ENCODE results near the gene ETV7.
A peak's percentile ranks its signal among the peaks of the same experiment; 100 is the strongest.
"Not testable (repeated sequence)": the region's sequence is repeated elsewhere in the genome, so short reads cannot be mapped to it uniquely, and the experiment has no call there.

Gene ETV7

DNA sequence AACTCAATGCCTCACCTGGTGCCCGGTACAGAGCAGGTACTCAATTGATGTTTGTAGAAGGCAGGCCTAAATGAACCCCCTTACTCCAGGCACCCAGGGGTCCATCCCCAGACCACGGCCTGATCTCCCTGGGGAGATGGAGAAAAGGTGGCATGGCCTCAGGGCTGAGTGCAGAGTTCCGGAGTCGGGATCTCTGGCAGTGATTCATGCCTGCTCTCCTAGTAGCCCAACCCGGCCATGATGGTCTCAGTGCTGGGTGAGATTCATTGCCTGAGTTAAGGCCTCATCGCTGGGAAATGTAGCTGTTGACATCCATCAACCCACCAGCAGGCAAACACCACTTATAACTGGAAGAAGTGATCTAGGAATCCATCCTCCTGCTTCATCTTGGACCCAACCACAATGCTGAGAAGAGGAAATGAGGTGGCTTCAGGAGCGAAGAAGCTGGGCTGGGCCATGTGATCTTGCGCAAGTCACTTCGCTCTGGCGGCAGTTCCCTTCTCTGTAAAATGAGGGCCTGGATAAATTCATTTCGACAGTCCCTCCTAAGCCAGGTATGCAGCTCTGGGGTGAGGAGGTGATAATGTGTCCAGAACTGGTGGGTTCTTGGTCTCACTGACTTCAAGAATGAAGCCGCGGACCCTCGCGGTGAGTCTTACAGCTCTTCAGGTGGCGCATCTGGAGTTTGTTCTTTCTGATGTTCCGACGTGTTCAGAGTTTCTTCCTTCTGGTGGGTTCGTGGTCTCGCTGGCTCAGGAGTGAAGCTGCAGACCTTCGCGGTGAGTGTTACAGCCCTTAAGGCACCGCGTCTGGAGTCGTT, 24.7 kb downstream of the ETV7 start:
- no peak for DNase-seq

GRCh38 chr6:36361071-36361470, 26.4 kb downstream of the ETV7 start:
- DNase-seq, result no peak

- DNase-seq, result peak; percentile 75
Observed at GRCh38 chr6:36360241-36361054, 27.0 kb downstream of the ETV7 start.

GRCh38 chr6:36358226-36358915, 29.1 kb downstream of the ETV7 start:
- peak; percentile 18 for DNase-seq

DNA sequence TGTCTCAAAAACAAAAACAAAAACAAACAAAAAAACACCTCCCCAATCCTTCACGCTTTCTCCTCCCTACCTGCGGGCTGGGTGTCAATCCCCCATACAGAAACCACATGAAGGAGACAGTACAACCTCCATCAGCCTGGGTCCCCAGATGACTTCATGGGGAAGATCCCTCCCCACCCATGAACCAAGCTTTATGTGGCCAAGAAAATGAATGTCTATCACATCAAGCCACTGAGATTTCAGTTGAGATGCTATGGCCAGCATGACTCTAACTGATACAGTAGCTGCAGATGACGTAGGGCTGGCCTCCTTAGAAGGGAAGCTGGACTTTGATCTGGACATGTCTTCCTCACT, 29.6 kb downstream of the ETV7 start:
- DNase-seq, result no peak

DNA sequence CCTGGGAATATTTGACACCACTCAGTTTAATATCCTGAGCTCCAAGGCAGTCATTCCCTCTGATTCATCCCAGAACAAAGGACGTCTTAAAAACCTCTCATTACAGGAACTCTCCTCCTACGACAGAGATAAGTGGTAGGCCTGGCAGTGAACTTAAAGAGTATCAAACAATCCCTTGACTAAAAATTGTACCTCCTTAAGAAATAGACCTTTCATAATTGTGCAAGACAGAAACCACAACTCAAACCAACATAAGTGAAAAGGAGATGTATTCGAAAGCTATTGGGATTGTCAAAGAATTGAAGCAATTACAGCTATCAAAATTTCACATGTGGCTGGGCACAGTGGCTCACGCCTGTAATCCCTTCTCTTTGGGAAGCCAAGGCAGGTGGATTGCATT, 31.6 kb downstream of the ETV7 start:
- DNase-seq, result no peak

- no peak for DNase-seq
Observed at GRCh38 chr6:36353411-36353915, 34.0 kb downstream of the ETV7 start.

DNA sequence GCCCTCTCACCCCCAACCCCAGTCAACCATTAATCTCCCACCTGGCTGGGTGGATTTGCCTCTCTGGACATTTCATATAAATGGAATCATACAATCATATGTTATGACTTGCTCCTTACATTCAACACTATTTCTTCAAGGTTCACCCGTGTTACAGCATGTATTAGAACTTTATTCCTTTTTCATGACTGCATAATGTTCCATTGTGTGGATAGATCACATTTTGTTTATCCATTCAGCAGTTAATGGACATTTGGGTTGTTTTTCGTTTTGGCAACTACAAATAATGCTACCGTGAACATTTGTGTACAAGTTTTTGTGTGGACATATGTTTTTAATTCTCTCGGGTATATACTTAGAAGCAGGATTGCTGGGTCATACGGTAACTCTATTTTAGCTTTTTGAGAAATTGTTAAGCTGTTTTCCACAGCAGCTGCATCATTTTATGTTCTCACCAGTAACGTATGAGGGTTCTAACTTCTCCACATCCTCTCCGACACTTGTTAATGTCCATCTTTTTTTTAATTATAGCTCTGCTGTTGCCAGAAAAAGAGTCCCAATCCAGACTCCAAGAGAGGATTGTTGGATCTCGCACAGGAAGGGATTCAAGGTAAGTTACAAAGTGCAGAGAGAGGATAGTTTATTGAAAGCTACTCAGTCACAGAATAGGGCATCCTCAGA, 34.9 kb downstream of the ETV7 start:
- DNase-seq, result no peak

GRCh38 chr6:36350681-36351571, 36.5 kb downstream of the ETV7 start:
- DNase-seq, result no peak

GRCh38 chr6:36350082-36350481, 37.4 kb downstream of the ETV7 start:
- DNase-seq, result no peak

DNA sequence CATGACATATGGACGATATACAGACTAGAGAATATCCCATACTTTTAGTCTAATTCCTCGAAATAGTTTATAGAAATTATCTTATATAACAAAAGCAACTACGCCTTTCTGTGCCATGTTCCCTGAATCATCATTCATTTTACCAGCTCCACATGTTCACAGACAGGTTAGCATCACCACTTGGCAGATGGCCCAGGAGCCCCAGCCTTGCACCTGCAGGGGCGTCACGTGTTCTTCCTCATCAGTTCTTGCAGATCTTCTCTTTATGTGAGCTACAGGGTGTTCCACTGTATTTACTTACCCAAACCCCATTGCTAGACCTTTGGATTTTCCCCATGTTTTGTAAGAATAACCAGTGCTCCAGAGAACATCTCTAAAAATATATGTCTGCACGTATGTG, 38.2 kb downstream of the ETV7 start:
- DNase-seq, result peak; percentile 55

DNA sequence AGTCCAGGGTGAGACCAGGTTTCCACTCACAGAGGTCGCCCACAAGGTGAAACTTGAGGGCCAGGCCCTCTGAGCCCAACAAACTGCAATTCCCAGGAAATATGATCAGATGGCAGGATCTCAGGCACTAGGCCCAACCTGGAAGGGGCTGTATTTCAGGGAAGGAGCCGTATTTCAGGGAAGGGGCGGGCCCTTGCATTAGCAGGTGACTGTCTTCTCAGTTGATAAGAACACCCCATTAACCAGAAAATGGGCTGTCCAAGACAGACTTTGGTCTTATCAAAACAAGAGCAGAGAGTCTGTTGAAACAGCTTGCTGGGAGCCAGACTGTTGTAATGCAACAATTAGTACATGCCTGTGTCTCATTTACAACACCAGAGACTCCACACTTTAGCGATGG, 39.8 kb downstream of the ETV7 start:
- no peak for DNase-seq

GRCh38 chr6:36346486-36347273, 40.8 kb downstream of the ETV7 start:
- no peak for DNase-seq

DNA sequence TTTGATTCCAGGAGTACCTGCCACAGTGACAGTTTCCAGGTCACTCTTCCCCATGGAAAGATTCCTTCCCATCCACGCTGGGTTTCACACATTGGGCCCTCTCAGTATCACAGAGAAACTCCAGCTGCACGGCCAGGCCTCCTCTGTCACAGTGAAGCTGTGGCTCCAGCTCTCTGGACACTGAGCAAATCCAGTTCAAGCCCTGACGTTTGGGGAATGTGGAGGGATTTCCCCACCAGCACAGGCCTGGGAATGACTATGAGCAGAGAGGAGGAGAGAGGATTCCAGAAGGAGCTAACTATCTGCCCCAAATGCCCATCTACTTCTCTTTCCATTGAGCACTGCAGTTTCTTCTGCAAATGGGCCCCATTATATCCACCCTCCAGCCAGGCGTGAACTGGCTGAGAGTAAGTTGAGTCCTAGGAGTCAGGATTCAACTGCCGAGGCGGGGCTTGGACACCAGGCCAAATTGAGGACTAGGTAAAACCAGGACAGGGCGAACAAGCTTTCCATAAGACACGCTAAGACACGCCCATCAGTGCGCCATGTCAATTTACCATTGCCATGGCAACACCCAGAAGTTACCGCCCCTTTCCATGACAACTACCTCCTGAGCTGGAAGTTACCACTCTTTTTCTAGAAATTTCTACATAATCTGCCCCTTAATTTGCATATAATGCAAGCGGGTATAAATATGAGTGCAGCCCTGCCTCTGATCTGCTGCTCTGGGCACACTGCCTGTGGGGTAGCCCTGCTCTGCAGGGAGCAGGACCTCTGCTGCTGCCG, 41.6 kb downstream of the ETV7 start:
- no peak for DNase-seq

DNA sequence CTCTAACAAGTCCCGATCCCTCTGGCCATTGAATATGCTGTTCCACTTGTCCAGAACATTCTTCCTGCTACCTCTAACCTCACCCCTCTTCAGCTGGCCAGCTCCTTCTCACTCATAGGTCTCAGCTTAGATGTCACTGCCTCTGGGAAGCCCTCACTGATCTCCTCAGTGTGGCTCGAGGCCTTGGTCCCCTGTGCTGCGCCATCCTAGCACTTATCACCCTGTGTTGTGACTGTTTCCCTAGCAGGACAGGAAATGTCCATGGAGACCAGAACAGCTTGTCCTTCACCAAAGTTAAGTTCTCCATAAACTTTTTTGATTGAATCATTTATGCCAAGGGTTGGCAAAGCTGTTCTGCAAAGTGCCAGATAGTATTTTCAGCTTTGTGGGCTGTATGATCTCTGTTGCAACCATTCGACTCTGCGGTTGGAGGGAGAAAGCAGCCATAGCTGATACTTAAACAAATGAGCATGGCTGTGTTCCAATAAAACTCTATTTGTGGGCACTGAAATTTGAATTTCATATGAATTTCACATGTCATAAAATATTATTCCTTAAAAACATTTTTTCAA, 44.3 kb downstream of the ETV7 start:
- DNase-seq, result peak; percentile 75

- DNase-seq, result peak; percentile 88
Observed at GRCh38 chr6:36340618-36341454, 46.6 kb downstream of the ETV7 start.

- DNase-seq, result no peak
Observed at GRCh38 chr6:36340306-36340617, 47.2 kb downstream of the ETV7 start.

DNA sequence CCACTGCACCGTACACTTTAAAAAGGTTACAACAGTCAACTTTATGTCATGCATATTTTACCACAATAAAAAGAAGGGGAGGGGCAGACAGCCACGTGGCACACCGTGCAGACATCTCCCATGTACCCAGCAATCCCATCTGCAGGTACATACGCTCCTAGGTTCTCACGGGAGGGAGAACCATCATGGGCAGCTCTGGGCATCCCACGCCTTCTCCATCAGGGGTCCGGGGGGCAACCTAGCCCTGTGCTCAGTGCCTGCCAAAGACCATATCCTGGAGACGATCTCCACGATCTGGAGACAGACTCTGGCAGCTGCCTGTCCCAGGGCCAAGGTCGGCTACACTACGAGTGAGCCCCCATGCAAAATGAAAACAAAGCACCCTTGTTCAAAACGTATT, 48.3 kb downstream of the ETV7 start:
- DNase-seq, result no peak

GRCh38 chr6:36338223-36338622, 49.2 kb downstream of the ETV7 start:
- not testable (repeated sequence) for DNase-seq

All from NCI-H526 treated with DMSO at 0.1 percent for 48 hours (cell line).